RWPE2 (cell line): ENCODE measurements around the gene ANKRD40CL.
"Not testable (repeated sequence)": the region's sequence is repeated elsewhere in the genome, so short reads cannot be mapped to it uniquely, and the experiment has no call there.

Experiments used
- ATAC-seq: fragments of 200-7000 bp; cut with Tn5 transposase; 3 replicates; pipeline ENCODE4 v1.9.1; 2021; ENCODE audit warnings: low read depth
- DNase-seq: peaks from one replicate; pipeline ENCODE4 v3.0.0-alpha.2; 2020; ENCODE audit warnings: low spot score
- H3K27ac ChIP-seq: fragments of 450-650 bp; 2 replicates; pipeline ENCODE4 v1.5.1; 2017; ENCODE audit warnings: mild to moderate bottlenecking; ENCODE audit not compliant: poor library complexity, severe bottlenecking
- H3K27me3 ChIP-seq: fragments of 250-450 bp; sonication (Bioruptor Pico); 2 replicates; pipeline ENCODE4 v1.5.1; 2021; ENCODE audit warnings: mild to moderate bottlenecking, moderate library complexity; ENCODE audit not compliant: insufficient read depth, poor library complexity, severe bottlenecking
- H3K36me3 ChIP-seq: fragments of 250-450 bp; sonication (Bioruptor Pico); 2 replicates; pipeline ENCODE4 v1.5.1; 2020; ENCODE audit warnings: low read depth, mild to moderate bottlenecking, moderate library complexity
- H3K4me1 ChIP-seq: fragments of 250-450 bp; sonication (Bioruptor Pico); 2 replicates; pipeline ENCODE4 v1.5.1; 2021; ENCODE audit warnings: mild to moderate bottlenecking, moderate library complexity; ENCODE audit not compliant: insufficient read depth, poor library complexity, severe bottlenecking
- H3K4me3 ChIP-seq: fragments of 250-450 bp; sonication (Bioruptor Pico); 2 replicates; pipeline ENCODE4 v1.5.1; 2021; ENCODE audit warnings: mild to moderate bottlenecking, moderate library complexity; ENCODE audit not compliant: severe bottlenecking
- H3K9me3 ChIP-seq: fragments of 250-450 bp; sonication (Bioruptor Pico); 2 replicates; pipeline ENCODE4 v1.5.1; 2021; ENCODE audit warnings: mild to moderate bottlenecking, moderate library complexity; ENCODE audit not compliant: severe bottlenecking
- TF ChIP-seq, protein P1 (sequence below): fragments of 450-650 bp; IDR thresholded peaks from one replicate; pipeline ENCODE4 v1.5.1; 2017; ENCODE audit warnings: mild to moderate bottlenecking, moderate library complexity; ENCODE audit not compliant: poor library complexity, severe bottlenecking

Gene ANKRD40CL

DNA sequence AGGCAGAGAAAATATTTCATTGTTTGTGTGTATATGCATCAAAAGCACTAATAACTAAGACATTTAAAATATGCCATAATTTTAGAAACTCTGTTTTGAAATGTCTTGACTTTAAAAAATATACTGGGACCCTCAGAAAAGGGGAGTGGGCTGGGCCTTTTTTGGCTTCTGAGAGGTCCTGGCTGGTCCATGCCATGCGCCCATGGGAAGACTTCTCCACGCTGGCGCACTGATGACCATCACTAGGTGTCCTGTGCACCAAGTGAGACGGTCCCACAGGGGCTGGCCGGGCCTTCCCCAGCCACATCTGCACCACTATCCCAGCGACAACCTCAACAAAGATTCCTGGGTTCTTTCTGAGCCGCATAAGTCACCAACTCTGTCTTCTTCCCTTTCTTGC lies 41.1 kb upstream of the ANKRD40CL start:
- Histone ChIP-seq H3K27me3 (no peaks in the 10 kb centered on the region), H3K27ac (no peak overlapping the region), H3K36me3 (no peaks in the 10 kb centered on the region), H3K4me3 (no peak overlapping the region), H3K9me3 (no peaks in the 10 kb centered on the region), H3K4me1 (peaks cover 3% of the 10 kb centered on the region)
- TF ChIP-seq, protein P1, sequence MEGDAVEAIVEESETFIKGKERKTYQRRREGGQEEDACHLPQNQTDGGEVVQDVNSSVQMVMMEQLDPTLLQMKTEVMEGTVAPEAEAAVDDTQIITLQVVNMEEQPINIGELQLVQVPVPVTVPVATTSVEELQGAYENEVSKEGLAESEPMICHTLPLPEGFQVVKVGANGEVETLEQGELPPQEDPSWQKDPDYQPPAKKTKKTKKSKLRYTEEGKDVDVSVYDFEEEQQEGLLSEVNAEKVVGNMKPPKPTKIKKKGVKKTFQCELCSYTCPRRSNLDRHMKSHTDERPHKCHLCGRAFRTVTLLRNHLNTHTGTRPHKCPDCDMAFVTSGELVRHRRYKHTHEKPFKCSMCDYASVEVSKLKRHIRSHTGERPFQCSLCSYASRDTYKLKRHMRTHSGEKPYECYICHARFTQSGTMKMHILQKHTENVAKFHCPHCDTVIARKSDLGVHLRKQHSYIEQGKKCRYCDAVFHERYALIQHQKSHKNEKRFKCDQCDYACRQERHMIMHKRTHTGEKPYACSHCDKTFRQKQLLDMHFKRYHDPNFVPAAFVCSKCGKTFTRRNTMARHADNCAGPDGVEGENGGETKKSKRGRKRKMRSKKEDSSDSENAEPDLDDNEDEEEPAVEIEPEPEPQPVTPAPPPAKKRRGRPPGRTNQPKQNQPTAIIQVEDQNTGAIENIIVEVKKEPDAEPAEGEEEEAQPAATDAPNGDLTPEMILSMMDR: no peak
- ATAC-seq: no peak
- DNase-seq: no peak

DNA sequence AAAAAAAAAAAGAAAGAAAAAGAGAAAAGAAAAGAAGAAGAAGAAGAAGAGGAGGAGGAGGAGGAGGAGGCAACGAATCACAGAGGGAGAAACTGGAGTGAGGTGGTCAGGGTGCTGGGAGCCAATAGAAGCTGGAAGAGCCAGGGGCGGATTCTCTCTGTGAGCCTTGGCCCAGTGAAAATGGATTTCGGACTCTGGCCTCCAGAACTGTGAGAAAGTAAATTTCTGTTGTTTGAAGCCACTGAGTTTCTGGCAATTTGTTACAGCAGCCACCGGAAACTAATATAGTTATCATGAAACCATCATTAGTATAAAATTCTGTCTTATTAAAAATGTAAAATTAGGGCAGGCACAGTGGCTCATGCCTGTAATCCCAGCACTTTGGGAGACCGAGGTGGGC lies 40.4 kb upstream of the ANKRD40CL start:
- H3K4me1 ChIP-seq: peaks cover 3% of the 10 kb centered on the region
- no peak overlapping the region for H3K27ac ChIP-seq
- TF ChIP-seq, protein P1: no peak
- no peak overlapping the region for H3K4me3 ChIP-seq
- DNase-seq (no peak), ATAC-seq (no peak)
- H3K36me3 ChIP-seq: no peaks in the 10 kb centered on the region
- no peaks in the 10 kb centered on the region for H3K9me3 ChIP-seq
- no peaks in the 10 kb centered on the region for H3K27me3 ChIP-seq

DNA sequence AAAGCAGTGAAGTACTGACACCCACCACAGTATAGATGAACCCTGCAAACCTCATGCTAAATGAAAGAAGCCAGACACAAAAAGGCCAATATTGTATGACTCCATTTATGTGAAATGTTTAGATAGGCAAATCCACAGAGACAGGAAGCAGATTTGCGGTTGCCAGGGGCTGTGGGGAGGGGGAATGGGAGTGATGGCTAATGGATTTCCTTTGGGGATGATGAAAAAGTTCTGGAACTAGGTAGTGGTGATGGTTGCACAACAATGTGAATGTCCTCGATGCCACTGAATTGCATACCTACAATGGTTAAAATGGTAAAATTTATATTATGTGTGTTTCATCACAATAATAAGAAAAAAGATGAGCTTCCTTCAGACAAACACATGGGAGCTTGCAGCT lies 39.7 kb upstream of the ANKRD40CL start:
- no peaks in the 10 kb centered on the region for H3K9me3 ChIP-seq
- ATAC-seq: no peak
- no peaks in the 10 kb centered on the region for H3K36me3 ChIP-seq
- no peaks in the 10 kb centered on the region for H3K27me3 ChIP-seq
- TF ChIP-seq, protein P1: no peak
- no peak for DNase-seq
- no peak overlapping the region for H3K4me3 ChIP-seq
- no peak overlapping the region for H3K27ac ChIP-seq
- H3K4me1 ChIP-seq: peaks cover 3% of the 10 kb centered on the region

DNA sequence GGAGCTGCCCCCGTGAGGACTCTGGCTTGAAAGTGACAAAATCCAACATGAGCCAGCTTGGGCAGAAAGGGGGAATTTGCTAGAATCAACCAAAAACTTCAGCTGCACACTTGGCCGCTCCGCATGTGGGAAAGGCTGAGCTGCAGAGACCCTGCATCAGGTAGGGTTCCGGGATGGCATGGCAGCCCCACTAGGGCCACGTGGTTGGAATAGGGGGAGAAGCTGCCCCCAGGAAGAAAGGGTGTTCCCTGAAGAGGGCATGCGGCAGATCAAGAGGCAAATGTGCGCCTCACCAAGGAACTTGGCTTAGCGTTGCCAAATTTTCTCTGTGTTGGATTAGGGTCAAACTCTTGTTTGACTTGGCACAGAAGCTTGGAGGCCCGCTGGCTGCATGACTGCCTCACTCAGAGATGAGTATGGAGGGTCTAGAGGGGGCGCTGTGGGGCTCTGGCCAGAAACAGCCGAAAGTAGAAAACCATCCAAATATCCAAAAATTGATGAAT lies 38.9 kb upstream of the ANKRD40CL start:
- H3K4me1 ChIP-seq: peaks cover 3% of the 10 kb centered on the region
- no peak overlapping the region for H3K27ac ChIP-seq
- no peak overlapping the region for H3K4me3 ChIP-seq
- ATAC-seq (no peak), DNase-seq (no peak)
- TF ChIP-seq, protein P1: no peak
- H3K36me3 ChIP-seq: no peaks in the 10 kb centered on the region
- no peaks in the 10 kb centered on the region for H3K9me3 ChIP-seq
- H3K27me3 ChIP-seq: no peaks in the 10 kb centered on the region

DNA sequence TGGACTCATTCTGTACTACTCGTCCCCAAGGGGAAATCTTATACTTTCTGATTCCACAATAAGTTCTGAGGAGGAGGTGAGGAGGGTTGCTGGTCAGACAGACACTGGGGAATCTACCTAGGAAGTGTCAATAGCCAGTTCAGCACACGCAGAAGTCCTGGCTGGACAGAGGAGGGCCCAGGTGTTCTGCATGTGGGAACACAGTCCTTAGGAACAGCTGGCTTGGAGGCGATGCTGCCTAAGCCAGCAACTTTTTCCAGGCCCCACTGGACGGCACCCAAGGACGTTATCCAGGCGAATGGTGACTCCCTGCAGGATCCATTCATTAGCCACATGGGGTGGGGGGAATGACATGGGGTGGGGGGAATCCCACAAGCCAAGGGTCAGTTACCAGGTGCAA lies 38.2 kb upstream of the ANKRD40CL start:
- Histone ChIP-seq H3K27ac (no peak overlapping the region), H3K9me3 (no peaks in the 10 kb centered on the region), H3K4me1 (peaks cover 3% of the 10 kb centered on the region)

DNA sequence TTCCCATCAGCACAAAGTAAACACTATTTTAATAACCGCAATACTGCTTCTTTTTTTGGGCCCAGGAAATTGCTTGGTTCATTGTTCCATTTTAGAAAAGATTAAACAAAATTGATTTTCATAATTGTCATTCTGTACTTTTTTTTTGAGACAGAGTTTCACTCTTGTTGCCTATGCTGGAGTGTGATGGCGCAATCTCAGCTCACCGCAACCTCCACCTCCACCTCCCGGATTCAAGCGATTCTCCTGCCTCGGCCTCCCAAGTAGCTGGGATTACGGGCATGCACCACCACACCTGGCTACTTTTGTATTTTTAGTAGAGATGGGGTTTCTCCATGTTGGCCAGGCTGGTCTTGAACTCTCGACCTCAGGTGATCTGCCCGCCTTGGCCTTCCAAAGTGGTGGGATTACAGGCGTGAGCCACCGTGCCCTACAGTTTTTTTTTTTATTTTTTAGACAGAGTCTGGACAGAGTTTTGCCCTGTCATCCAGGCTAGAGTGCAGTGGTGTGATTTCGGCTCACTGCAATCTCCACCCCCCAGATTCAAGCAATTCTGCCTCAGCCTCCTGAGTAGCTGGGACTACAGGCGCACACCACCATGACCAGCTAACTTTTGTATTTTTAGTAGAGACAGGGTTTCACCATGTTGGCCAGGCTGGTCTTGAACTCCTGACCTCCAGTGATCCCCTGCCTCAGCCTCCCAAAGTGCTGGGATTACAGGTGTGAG lies 37.6 kb upstream of the ANKRD40CL start:
- DNase-seq, H3K4me1 ChIP-seq, ATAC-seq, H3K27me3 ChIP-seq, H3K36me3 ChIP-seq, H3K4me3 ChIP-seq, H3K27ac ChIP-seq, H3K9me3 ChIP-seq: not testable (repeated sequence)

More for the DNA sequence above, 38.2 kb upstream of the ANKRD40CL start:
- no peak overlapping the region for H3K4me3 ChIP-seq
- H3K27me3 ChIP-seq: no peaks in the 10 kb centered on the region
- DNase-seq (no peak), ATAC-seq (no peak)
- no peaks in the 10 kb centered on the region for H3K36me3 ChIP-seq
- TF ChIP-seq, protein P1: no peak
